Ishikawa (cell line): ENCODE data around the gene BMERB1.

Experiments
- CREB1 ChIP-seq: IDR thresholded peaks from 2 replicates; pipeline ENCODE4 v1.6.1; 2012; ENCODE audit warnings: low read depth
- EGR1 ChIP-seq: IDR thresholded peaks from 2 replicates; pipeline ENCODE4 v1.6.1; 2012
- EP300 ChIP-seq: IDR thresholded peaks from 2 replicates; pipeline ENCODE4 v1.6.1; 2012; ENCODE audit warnings: borderline replicate concordance
- NFIC ChIP-seq: IDR thresholded peaks from 2 replicates; pipeline ENCODE4 v1.6.1; 2012
- TCF12 ChIP-seq: IDR thresholded peaks from 2 replicates; pipeline ENCODE4 v1.6.1; 2012; ENCODE audit warnings: low read depth
- TEAD4 ChIP-seq: IDR thresholded peaks from 2 replicates; pipeline ENCODE4 v1.6.1; 2012
- YY1 ChIP-seq: IDR thresholded peaks from 2 replicates; pipeline ENCODE4 v1.6.1; 2012; ENCODE audit warnings: low read depth
- TF ChIP-seq, protein P1 (sequence below): IDR thresholded peaks from 2 replicates; pipeline ENCODE4 v1.6.1; 2012
- TF ChIP-seq, protein P2 (sequence below): IDR thresholded peaks from 2 replicates; pipeline ENCODE4 v1.6.1; 2012
- TF ChIP-seq, protein P3 (sequence below): IDR thresholded peaks from 2 replicates; pipeline ENCODE4 v1.6.1; 2012; ENCODE audit warnings: low read depth, mild to moderate bottlenecking

The BMERB1 gene

DNA sequence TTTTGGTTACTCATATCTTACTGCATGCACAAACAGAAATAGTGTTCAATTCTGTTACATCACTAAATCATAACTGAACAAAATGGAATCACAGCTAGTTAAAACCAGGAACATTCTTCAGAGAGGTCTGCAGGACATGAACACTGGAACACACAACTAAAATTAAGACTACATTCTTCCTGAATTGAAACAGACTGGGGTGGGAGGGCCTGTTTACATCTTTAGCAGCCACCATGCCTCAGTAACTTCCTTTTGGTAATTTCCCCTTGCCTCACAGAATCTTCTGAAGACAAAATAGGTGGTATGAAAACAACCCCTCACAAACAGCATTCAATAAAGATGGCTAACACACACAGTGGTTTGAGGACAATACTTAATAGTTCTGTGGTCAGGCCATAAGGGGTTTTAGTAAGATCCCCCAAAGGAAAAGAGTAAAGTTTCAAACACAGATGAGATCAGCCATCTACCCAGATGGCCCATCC lies 202.0 kb downstream of the BMERB1 start:
- TF ChIP-seq EP300 (no peak), NFIC (no peak), TCF12 (no peak), TEAD4 (no peak), EGR1 (no peak), CREB1 (no peak), YY1 (no peak)
- TF ChIP-seq, protein P1, sequence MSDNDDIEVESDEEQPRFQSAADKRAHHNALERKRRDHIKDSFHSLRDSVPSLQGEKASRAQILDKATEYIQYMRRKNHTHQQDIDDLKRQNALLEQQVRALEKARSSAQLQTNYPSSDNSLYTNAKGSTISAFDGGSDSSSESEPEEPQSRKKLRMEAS = no peak
- TF ChIP-seq, protein P2, sequence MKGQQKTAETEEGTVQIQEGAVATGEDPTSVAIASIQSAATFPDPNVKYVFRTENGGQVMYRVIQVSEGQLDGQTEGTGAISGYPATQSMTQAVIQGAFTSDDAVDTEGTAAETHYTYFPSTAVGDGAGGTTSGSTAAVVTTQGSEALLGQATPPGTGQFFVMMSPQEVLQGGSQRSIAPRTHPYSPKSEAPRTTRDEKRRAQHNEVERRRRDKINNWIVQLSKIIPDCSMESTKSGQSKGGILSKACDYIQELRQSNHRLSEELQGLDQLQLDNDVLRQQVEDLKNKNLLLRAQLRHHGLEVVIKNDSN = no peak
- TF ChIP-seq, protein P3, sequence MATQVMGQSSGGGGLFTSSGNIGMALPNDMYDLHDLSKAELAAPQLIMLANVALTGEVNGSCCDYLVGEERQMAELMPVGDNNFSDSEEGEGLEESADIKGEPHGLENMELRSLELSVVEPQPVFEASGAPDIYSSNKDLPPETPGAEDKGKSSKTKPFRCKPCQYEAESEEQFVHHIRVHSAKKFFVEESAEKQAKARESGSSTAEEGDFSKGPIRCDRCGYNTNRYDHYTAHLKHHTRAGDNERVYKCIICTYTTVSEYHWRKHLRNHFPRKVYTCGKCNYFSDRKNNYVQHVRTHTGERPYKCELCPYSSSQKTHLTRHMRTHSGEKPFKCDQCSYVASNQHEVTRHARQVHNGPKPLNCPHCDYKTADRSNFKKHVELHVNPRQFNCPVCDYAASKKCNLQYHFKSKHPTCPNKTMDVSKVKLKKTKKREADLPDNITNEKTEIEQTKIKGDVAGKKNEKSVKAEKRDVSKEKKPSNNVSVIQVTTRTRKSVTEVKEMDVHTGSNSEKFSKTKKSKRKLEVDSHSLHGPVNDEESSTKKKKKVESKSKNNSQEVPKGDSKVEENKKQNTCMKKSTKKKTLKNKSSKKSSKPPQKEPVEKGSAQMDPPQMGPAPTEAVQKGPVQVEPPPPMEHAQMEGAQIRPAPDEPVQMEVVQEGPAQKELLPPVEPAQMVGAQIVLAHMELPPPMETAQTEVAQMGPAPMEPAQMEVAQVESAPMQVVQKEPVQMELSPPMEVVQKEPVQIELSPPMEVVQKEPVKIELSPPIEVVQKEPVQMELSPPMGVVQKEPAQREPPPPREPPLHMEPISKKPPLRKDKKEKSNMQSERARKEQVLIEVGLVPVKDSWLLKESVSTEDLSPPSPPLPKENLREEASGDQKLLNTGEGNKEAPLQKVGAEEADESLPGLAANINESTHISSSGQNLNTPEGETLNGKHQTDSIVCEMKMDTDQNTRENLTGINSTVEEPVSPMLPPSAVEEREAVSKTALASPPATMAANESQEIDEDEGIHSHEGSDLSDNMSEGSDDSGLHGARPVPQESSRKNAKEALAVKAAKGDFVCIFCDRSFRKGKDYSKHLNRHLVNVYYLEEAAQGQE = no peak
